Measurements from ENCODE around the gene IREB2.

- no peak for TF ChIP-seq POLR2AphosphoS5 (IDR thresholded peaks at IDR 0.05; ENCODE audit: low read depth, low read length)
- TF ChIP-seq REST (IDR thresholded peaks at IDR 0.05; ENCODE audit: insufficient read depth in 1 of 2, low read depth in 2 of 2, low read length in 2 of 2): no peak
- no peak for TF ChIP-seq TAF1 (IDR thresholded peaks at IDR 0.05; ENCODE audit: borderline replicate concordance, insufficient read depth, low read length)
- TF ChIP-seq SIN3A (IDR thresholded peaks at IDR 0.05; ENCODE audit: borderline replicate concordance, insufficient read depth, low read length): no peak
- TF ChIP-seq FOXP2 (optimal IDR thresholded peaks at IDR 0.05; ENCODE audit: borderline replicate concordance, extremely low read depth, extremely low read length, insufficient read depth): no peak
Observed at GRCh38 chr15:78404125-78404524, 33.9 kb upstream of the IREB2 start.
